ENCODE results near the gene PTPRA. TPM values are rescaled to one million over a fixed set of nuclear protein-coding genes. Genes with fewer than 3 reads are reported as not detected.

Gene PTPRA
- polyA plus RNA-seq, 1 donor (not counting 4 experiments of a cell fraction or from before 2014, with no cell fraction given), result 53.3 TPM

DNA sequence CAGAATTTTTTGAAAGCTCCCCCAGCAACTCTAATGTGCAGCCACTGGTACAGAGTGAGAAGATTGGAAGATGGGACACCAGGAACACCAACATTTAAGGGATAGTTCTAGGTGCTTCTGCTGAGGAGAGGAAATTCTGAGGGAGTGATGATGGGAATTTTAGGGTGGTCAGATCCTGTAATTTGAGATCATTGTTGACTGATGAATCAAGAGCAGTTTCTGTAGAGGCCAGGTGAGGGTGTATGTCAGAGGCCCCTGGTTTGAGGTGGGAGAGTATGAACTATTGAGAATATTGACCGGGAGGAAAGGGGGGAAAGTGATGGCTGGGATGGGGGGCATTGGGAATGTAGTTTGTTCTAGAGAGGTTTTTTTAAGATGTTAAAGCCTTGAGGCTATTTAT, 47.2 kb downstream of the PTPRA start:
- Histone ChIP-seq H3K9ac (ENCODE audit: control insufficient read depth, extremely low read depth, insufficient read depth, low read length) (no peak overlapping the region), H3K27me3 (ENCODE audit: control insufficient read depth, extremely low read depth, insufficient read depth, low read length) (no peaks in the 10 kb centered on the region), H3K9me1 (ENCODE audit: control insufficient read depth, extremely low read depth, insufficient read depth, low read length) (peaks cover 2% of the 10 kb centered on the region), H3K79me2 (ENCODE audit: control insufficient read depth, insufficient read depth, low read length) (peaks cover 4% of the 10 kb centered on the region), H3K27ac (ENCODE audit: control insufficient read depth, insufficient read depth, low read length) (no peak overlapping the region), H2AFZ (ENCODE audit: control insufficient read depth, low read length) (no peak overlapping the region), H3K4me2 (ENCODE audit: control insufficient read depth, extremely low read depth, insufficient read depth, low read depth, low read length) (no peak overlapping the region), H3K4me3 (ENCODE audit: control insufficient read depth in 2 of 3, extremely low read depth in 1 of 3, insufficient read depth in 2 of 3, low read depth in 1 of 3, low read length in 3 of 3) (no peak overlapping the region), H3K9me3 (ENCODE audit: control insufficient read depth, low read depth, low read length) (no peaks in the 10 kb centered on the region), H3K4me1 (ENCODE audit: control insufficient read depth, extremely low read depth, insufficient read depth, low read length) (no peaks in the 10 kb centered on the region), H3K36me3 (ENCODE audit: control insufficient read depth in 2 of 2, extremely low read depth in 1 of 2, insufficient read depth in 2 of 2, low read length in 2 of 2) (no peaks in the 10 kb centered on the region), H4K20me1 (ENCODE audit: control insufficient read depth, extremely low read depth, insufficient read depth, low read length) (peaks cover 3% of the 10 kb centered on the region)
- TF ChIP-seq EZH2 (IDR thresholded peaks at IDR 0.05; ENCODE audit: low read length) (no peak), CTCF (optimal IDR thresholded peaks at IDR 0.05 in 1 of 3, IDR thresholded peaks at IDR 0.05 in 1 of 3, conservative IDR thresholded peaks at IDR 0.05 in 1 of 3; ENCODE audit: extremely low read depth in 1 of 3, insufficient read depth in 2 of 3, low read length in 3 of 3) (no peak)
- no peak for DNase-seq (ENCODE audit: low read depth, low spot score)
- dilution Hi-C loops (cut with MboI; ENCODE audit: extremely low pct_ligation_motif_present, low sequenced_read_pairs), result no loop called here
- FAIRE-seq, result no peak

- Histone ChIP-seq H3K27ac (ENCODE audit: control insufficient read depth, insufficient read depth, low read length) (no peak overlapping the region), H3K36me3 (ENCODE audit: control insufficient read depth in 2 of 2, extremely low read depth in 1 of 2, insufficient read depth in 2 of 2, low read length in 2 of 2) (no peaks in the 10 kb centered on the region), H2AFZ (ENCODE audit: control insufficient read depth, low read length) (no peak overlapping the region), H3K4me1 (ENCODE audit: control insufficient read depth, extremely low read depth, insufficient read depth, low read length) (no peaks in the 10 kb centered on the region), H3K27me3 (ENCODE audit: control insufficient read depth, extremely low read depth, insufficient read depth, low read length) (no peaks in the 10 kb centered on the region), H3K9ac (ENCODE audit: control insufficient read depth, extremely low read depth, insufficient read depth, low read length) (no peak overlapping the region), H3K4me3 (ENCODE audit: control insufficient read depth in 2 of 3, extremely low read depth in 1 of 3, insufficient read depth in 2 of 3, low read depth in 1 of 3, low read length in 3 of 3) (no peak overlapping the region), H3K9me3 (ENCODE audit: control insufficient read depth, low read depth, low read length) (no peaks in the 10 kb centered on the region), H3K4me2 (ENCODE audit: control insufficient read depth, extremely low read depth, insufficient read depth, low read depth, low read length) (no peak overlapping the region), H3K79me2 (ENCODE audit: control insufficient read depth, insufficient read depth, low read length) (peaks cover 4% of the 10 kb centered on the region), H3K9me1 (ENCODE audit: control insufficient read depth, extremely low read depth, insufficient read depth, low read length) (peaks cover 2% of the 10 kb centered on the region), H4K20me1 (ENCODE audit: control insufficient read depth, extremely low read depth, insufficient read depth, low read length) (peaks cover 3% of the 10 kb centered on the region)
- no peak for TF ChIP-seq CTCF (optimal IDR thresholded peaks at IDR 0.05 in 1 of 3, IDR thresholded peaks at IDR 0.05 in 1 of 3, conservative IDR thresholded peaks at IDR 0.05 in 1 of 3; ENCODE audit: extremely low read depth in 1 of 3, insufficient read depth in 2 of 3, low read length in 3 of 3)
- no peak for TF ChIP-seq EZH2 (IDR thresholded peaks at IDR 0.05; ENCODE audit: low read length)
- FAIRE-seq (no peak), DNase-seq (ENCODE audit: low read depth, low spot score) (no peak)
- dilution Hi-C loops (cut with MboI; ENCODE audit: extremely low pct_ligation_motif_present, low sequenced_read_pairs), result no loop called here
Measured at GRCh38 chr20:2921506-2921905, 48.2 kb downstream of the PTPRA start.

Data from keratinocyte (primary cell).